ENCODE results near the gene SERPINA3.
"Not testable (repeated sequence)": the region's sequence is repeated elsewhere in the genome, so short reads cannot be mapped to it uniquely, and the experiment has no call there.

SERPINA3 gene

GRCh38 chr14:94586635-94587034 lies 25.6 kb upstream of the SERPINA3 start:
- no peak for DNase-seq

GRCh38 chr14:94588311-94588710 lies 23.9 kb upstream of the SERPINA3 start:
- DNase-seq: no peak

GRCh38 chr14:94591073-94591472 lies 21.1 kb upstream of the SERPINA3 start:
- no peak for DNase-seq

- DNase-seq: no peak
Observed at GRCh38 chr14:94591871-94592270, 20.3 kb upstream of the SERPINA3 start.

- DNase-seq: no peak
Observed at GRCh38 chr14:94592457-94592856, 19.7 kb upstream of the SERPINA3 start.

- no peak for DNase-seq
Observed at GRCh38 chr14:94593376-94593748, 18.8 kb upstream of the SERPINA3 start.

GRCh38 chr14:94593749-94594431 lies 18.3 kb upstream of the SERPINA3 start:
- no peak for DNase-seq

- DNase-seq: no peak
Observed at GRCh38 chr14:94594441-94594840, 17.8 kb upstream of the SERPINA3 start.

GRCh38 chr14:94595912-94596311 lies 16.3 kb upstream of the SERPINA3 start:
- no peak for DNase-seq

GRCh38 chr14:94596361-94596760 lies 15.8 kb upstream of the SERPINA3 start:
- DNase-seq: no peak

- no peak for DNase-seq
Observed at GRCh38 chr14:94597788-94598187, 14.4 kb upstream of the SERPINA3 start.

- DNase-seq: no peak
Observed at GRCh38 chr14:94598506-94598815, 13.7 kb upstream of the SERPINA3 start.

- DNase-seq: no peak
Observed at GRCh38 chr14:94598816-94599655, 13.2 kb upstream of the SERPINA3 start.

GRCh38 chr14:94599656-94600004 lies 12.6 kb upstream of the SERPINA3 start:
- no peak for DNase-seq

- DNase-seq: no peak
Observed at GRCh38 chr14:94600148-94600545, 12.0 kb upstream of the SERPINA3 start.

- DNase-seq: no peak
Observed at GRCh38 chr14:94601884-94602391, 10.3 kb upstream of the SERPINA3 start.

GRCh38 chr14:94602722-94603121 lies 9.5 kb upstream of the SERPINA3 start:
- DNase-seq: no peak

- DNase-seq: no peak
Observed at GRCh38 chr14:94605361-94605760, 6.8 kb upstream of the SERPINA3 start.

GRCh38 chr14:94608966-94609365 lies 3.2 kb upstream of the SERPINA3 start:
- DNase-seq: not testable (repeated sequence)

GRCh38 chr14:94611179-94611578 lies 1.0 kb upstream of the SERPINA3 start:
- DNase-seq: no peak

- no peak for DNase-seq
Observed at GRCh38 chr14:94612580-94613554, 676 bp downstream of the SERPINA3 start.

GRCh38 chr14:94613720-94614644 lies 1.8 kb downstream of the SERPINA3 start:
- DNase-seq: no peak
